Testis (tissue), 3 donors: ENCODE measurements around the gene PHACTR4. TPM values are rescaled to one million over a fixed set of nuclear protein-coding genes. Genes with fewer than 3 reads are reported as not detected.
"Not testable (repeated sequence)": the region's sequence is repeated elsewhere in the genome, so short reads cannot be mapped to it uniquely, and the experiment has no call there.

Experiments
- DNase-seq: peaks from one replicate; pipeline ENCODE4 v3.0.0-alpha.2; 2019
- H3K27ac ChIP-seq, 2 donors: fragments of 200-600 bp; sonication (generic); one replicate each; pipeline ENCODE4 v1.5.1; 2019
- H3K27me3 ChIP-seq: fragments of 200-600 bp; sonication (generic); one replicate; pipeline ENCODE4 v1.5.1; 2019
- H3K36me3 ChIP-seq: fragments of 200-600 bp; sonication (generic); one replicate; pipeline ENCODE4 v1.5.1; 2017; ENCODE audit warnings: low read depth; ENCODE audit errors: missing control alignments
- H3K4me1 ChIP-seq: fragments of 200-600 bp; sonication (generic); one replicate; pipeline ENCODE4 v1.5.1; 2019
- H3K4me3 ChIP-seq, 2 donors: fragments of 200-600 bp; sonication (generic); one replicate each; pipeline ENCODE4 v1.5.1; 2017 to 2019
- H3K9me3 ChIP-seq: fragments of 200-600 bp; sonication (generic); one replicate; pipeline ENCODE4 v1.5.1; 2017
- CTCF ChIP-seq, 3 experiments: fragments of 450-650 bp in 2 of 3; fragments of 200-600 bp in 1 of 3; sonication (generic) in 1 of 3; IDR thresholded peaks; one replicate each; pipeline ENCODE4 v1.5.1; 2016 to 2019; ENCODE audit warnings: antibody characterized with exemption in 3 of 3, mild to moderate bottlenecking in 2 of 3, moderate library complexity in 1 of 3
- POLR2A ChIP-seq: fragments of 450-650 bp; IDR thresholded peaks from one replicate; pipeline ENCODE4 v1.6.1; 2017; ENCODE audit warnings: antibody characterized with exemption, mild to moderate bottlenecking, moderate library complexity
- WGBS, 2 donors: methylation state at CpG; one replicate each; pipeline ENCODE4 v1.1.5; 2018; 5-methylcytosine and 5-hydroxymethylcytosine counted together
- intact Hi-C: fragments of 100-400 bp; cut with DNase I; formaldehyde crosslinking; loops from one replicate; pipeline ENCODE4 v1.15.1; 2023; ENCODE audit warnings: low total_unique reads
- polyA plus RNA-seq: library from polyadenylated mRNA; stranded (reverse); fragments of 350-450 nt; fragmentation: Illumina TruSeq; extraction: RNeasy Lipid Tissue Mini Kit (QIAGEN cat#74804); gene quantifications from one replicate; pipeline ENCODE4 v1.2.3, GENCODE V29; 2014; ENCODE audit warnings: low read depth, low replicate concordance; ENCODE audit not compliant: insufficient read depth
- total RNA-seq, 2 donors: library from RNA; depleted of rRNA; stranded (reverse); fragments of >200 nt; gene quantifications; one replicate each; pipeline ENCODE4 v1.2.3, GENCODE V29; 2016

The PHACTR4 gene
- total and polyA plus RNA-seq, 3 donors from 2014 or later: 33.1 to 51.8 (median 40.9) TPM

- Histone ChIP-seq H3K27me3 (no peaks in the 10 kb centered on the region), H3K27ac (no peak overlapping the region), H3K4me1 (peaks cover 10% of the 10 kb centered on the region), H3K9me3 (no peaks in the 10 kb centered on the region), H3K36me3 (no peaks in the 10 kb centered on the region), H3K4me3 (no peak overlapping the region)
- intact Hi-C loops: no loop called here
- no peak for TF ChIP-seq CTCF (IDR thresholded peaks at IDR 0.05)
- TF ChIP-seq POLR2A: no peak
- DNase-seq: no peak
- 66 to 79% methylated on average over 3 of the region's 3 CpGs for WGBS, 2 donors
Observed at GRCh38 chr1:28326984-28327383, 42.6 kb upstream of the PHACTR4 start.

- H3K36me3 ChIP-seq, H3K27ac ChIP-seq, H3K9me3 ChIP-seq, intact Hi-C loops, DNase-seq, H3K4me3 ChIP-seq, H3K27me3 ChIP-seq: not testable (repeated sequence)
- 60 to 70% methylated on average over 11 of the region's 11 CpGs for WGBS, 2 donors
- H3K4me1 ChIP-seq: peaks cover 10% of the 10 kb centered on the region
Observed at GRCh38 chr1:28327431-28327830, 42.1 kb upstream of the PHACTR4 start.

DNA sequence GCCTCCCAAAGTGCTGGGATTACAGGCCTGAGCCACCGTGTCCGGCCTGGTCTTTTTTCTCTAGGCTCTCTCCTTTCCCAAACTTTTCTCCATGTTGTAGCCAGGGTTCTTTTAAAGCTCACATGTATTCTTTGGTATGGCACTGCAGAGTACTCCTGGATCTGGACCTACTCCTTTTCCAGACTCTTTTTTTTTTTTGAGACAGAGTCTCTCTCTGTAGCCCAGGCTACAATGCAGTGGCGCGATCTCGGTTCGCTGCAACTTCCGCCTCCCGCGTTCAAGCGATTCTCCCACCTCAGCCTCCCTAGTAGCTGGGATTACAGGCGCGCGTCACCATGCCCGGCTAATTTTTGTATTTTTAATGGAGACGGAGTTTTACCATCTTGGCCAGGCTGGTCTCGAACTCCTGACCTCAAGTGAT is 41.3 kb upstream of the PHACTR4 start:
- Histone ChIP-seq H3K4me3 (peak overlapping the region; percentile 54 to 74), H3K9me3 (no peaks in the 10 kb centered on the region), H3K4me1 (peaks cover 10% of the 10 kb centered on the region), H3K27me3 (no peaks in the 10 kb centered on the region), H3K27ac (peak overlapping the region; percentile 66 to 83), H3K36me3 (no peaks in the 10 kb centered on the region)
- no peak for DNase-seq
- 49 to 50% methylated on average over 16 of the region's 16 CpGs for WGBS, 2 donors
- TF ChIP-seq CTCF (IDR thresholded peaks at IDR 0.05): no peak
- no peak for TF ChIP-seq POLR2A
- intact Hi-C loops: no loop called here

DNA sequence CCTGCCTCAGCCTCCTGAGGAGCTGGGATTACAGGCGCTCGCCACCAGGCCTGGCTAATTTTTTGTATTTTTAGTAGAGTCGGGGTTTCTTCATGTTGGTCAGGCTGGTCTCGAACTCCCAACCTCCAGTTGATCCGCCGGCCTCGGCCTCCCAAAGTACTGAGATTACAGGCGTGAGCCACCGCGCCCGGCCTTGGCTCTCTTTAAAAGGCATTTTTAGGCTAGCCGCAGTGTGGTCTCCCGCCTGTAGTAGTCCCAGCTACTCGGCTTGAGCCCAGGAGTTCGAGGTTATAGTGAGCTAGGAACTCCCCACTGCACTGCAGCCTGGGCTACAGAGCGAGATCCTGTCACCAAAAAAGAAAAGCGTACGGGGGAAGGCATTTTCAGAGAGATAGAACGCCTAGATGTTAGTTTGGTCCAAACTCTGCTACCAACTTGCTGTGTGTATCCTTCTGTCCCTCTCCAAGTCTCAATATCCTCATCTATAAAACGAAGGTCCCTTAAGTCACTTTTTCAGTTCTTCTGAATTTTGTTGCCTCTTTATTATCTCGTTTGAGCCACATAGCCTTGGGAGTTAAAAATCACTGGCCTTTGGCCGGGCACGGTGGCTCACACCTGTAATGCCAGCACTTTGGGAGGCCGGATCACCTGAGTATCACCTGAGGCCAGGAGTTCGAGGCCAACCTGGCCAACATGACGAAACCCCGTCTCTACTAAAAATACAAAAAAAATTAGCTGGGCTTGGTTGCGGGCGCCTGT is 40.0 kb upstream of the PHACTR4 start:
- no peaks in the 10 kb centered on the region for H3K9me3 ChIP-seq
- WGBS, 2 donors: 34 to 47% methylated on average over 19 to 29 of the region's 29 CpGs
- TF ChIP-seq CTCF (IDR thresholded peaks at IDR 0.05) (no peak), POLR2A (no peak)
- no peaks in the 10 kb centered on the region for H3K36me3 ChIP-seq
- peaks cover 10% of the 10 kb centered on the region for H3K4me1 ChIP-seq
- intact Hi-C loops: no loop called here
- H3K27ac ChIP-seq: peak overlapping the region; percentile 66 to 83
- DNase-seq: peak; percentile 26
- H3K27me3 ChIP-seq: no peaks in the 10 kb centered on the region
- H3K4me3 ChIP-seq: peak overlapping the region; percentile 54 to 74

DNA sequence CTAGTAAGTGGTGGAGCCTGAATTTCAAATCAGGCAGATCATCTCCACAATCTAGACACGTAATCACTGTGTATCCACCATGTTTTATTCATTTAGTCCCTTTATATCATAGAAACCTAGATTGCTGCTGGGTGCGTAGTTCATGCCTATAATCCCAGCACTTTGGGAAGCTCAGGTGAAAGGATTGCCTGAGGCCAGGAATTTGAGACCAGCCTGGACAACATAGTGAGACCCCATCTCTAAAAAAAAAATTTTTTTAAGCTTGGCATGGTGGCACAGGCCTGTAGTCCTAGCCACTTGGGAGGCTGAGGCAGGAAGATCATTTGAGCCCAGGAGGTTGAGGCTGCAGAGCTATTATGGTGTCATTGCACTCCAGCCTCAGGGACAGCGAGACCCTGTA is 30.6 kb upstream of the PHACTR4 start:
- Histone ChIP-seq H3K36me3 (no peaks in the 10 kb centered on the region), H3K9me3 (no peaks in the 10 kb centered on the region), H3K4me3 (no peak overlapping the region), H3K27ac (no peak overlapping the region), H3K27me3 (no peaks in the 10 kb centered on the region), H3K4me1 (no peaks in the 10 kb centered on the region)
- DNase-seq: no peak
- intact Hi-C loops: no loop called here
- TF ChIP-seq POLR2A (no peak), CTCF (IDR thresholded peaks at IDR 0.05) (no peak)
- WGBS, 2 donors: 97 to 99% methylated on average over 3 of the region's 3 CpGs
